Measurements from ENCODE around the gene CDH22.

The CDH22 gene

DNA sequence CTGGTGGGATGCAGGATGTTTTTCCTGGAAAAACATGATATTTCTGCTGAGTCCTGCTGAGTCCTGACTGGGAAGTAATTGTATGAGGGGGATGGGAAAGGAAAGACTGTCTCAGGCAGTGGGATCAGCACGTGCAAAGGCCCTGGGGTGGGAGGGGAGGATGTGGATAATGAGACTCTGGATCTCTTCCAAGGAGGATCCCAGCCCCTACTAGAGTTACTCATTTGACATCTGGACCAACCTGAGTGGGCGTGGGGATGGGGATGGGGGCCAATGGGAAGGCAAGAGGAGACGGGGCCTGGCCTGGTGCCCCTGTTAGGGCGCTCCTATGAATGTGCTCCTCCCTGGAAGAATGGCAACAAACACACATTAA is 117.1 kb downstream of the CDH22 start:
- no peak for TF ChIP-seq EZH2phosphoT487 (IDR thresholded peaks at IDR 0.05; ENCODE audit: low read depth)
- TF ChIP-seq, protein P1, sequence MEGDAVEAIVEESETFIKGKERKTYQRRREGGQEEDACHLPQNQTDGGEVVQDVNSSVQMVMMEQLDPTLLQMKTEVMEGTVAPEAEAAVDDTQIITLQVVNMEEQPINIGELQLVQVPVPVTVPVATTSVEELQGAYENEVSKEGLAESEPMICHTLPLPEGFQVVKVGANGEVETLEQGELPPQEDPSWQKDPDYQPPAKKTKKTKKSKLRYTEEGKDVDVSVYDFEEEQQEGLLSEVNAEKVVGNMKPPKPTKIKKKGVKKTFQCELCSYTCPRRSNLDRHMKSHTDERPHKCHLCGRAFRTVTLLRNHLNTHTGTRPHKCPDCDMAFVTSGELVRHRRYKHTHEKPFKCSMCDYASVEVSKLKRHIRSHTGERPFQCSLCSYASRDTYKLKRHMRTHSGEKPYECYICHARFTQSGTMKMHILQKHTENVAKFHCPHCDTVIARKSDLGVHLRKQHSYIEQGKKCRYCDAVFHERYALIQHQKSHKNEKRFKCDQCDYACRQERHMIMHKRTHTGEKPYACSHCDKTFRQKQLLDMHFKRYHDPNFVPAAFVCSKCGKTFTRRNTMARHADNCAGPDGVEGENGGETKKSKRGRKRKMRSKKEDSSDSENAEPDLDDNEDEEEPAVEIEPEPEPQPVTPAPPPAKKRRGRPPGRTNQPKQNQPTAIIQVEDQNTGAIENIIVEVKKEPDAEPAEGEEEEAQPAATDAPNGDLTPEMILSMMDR (IDR thresholded peaks at IDR 0.05; ENCODE audit: low read depth, low read length) = no peak
- no peak overlapping the region for H2AFZ ChIP-seq (ENCODE audit: low read depth, low read length)
- H3K36me3 ChIP-seq (replicated peaks; ENCODE audit: low read depth, low read length) = no peaks in the 10 kb centered on the region
- peak overlapping the region; percentile 6; the same call in 1 of the 2 replicates for H3K9ac ChIP-seq (ENCODE audit: low read length)
- H3K9me3 ChIP-seq (ENCODE audit: insufficient read depth, low read length) = no peaks in the 10 kb centered on the region
- no peak overlapping the region for H3K27ac ChIP-seq (ENCODE audit: low read length)
- H3K4me2 ChIP-seq (ENCODE audit: low read length) = peak overlapping the region; percentile 58; the same call in 1 of the 2 replicates
- H3K4me1 ChIP-seq (ENCODE audit: low read length) = peaks cover 42% of the 10 kb centered on the region
- H3K27me3 ChIP-seq (ENCODE audit: low read depth, low read length) = no peaks in the 10 kb centered on the region
- no peak overlapping the region for H3K4me3 ChIP-seq (ENCODE audit: low read length)
- H3K79me2 ChIP-seq (ENCODE audit: low read length) = no peaks in the 10 kb centered on the region
- H4K20me1 ChIP-seq (ENCODE audit: insufficient read depth, low read length) = no peaks in the 10 kb centered on the region

DNA sequence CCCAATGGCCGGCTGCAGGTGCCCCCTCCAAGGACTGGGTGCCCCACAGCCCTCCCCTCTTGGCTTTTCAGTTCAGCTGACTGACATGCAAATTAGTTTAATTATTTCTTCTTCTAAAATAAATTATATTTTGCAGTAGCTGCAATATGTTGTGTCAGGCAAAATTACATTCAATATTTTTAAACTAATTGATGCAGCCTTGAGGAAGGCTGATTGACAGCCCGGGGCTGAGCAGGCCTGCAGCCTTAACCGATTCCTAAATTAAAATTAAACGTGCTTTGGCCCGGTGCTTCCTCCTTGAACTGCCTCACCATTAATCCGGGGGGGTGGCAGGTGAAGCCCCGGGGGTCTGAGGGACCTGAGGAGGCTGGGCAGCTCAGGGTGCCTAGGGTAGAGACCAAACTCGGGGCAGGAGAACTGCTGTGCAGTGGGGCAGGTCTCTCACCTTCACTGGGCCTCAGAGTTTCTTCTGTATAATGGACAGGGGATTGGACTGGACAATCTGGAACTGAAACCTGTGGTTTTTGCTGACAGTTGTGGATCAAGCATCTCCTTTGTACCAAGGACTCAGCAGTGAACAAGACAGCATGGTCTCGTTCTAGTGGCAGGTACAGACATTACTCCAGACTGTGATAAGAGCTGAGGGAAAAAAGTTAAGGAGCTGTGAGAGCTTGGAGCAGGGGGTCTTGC is 117.7 kb downstream of the CDH22 start:
- Histone ChIP-seq H3K4me1 (ENCODE audit: low read length) (peaks cover 42% of the 10 kb centered on the region), H4K20me1 (ENCODE audit: insufficient read depth, low read length) (no peaks in the 10 kb centered on the region), H3K27me3 (ENCODE audit: low read depth, low read length) (no peaks in the 10 kb centered on the region), H3K9me3 (ENCODE audit: insufficient read depth, low read length) (no peaks in the 10 kb centered on the region), H3K36me3 (replicated peaks; ENCODE audit: low read depth, low read length) (no peaks in the 10 kb centered on the region), H3K9ac (ENCODE audit: low read length) (peak overlapping the region; percentile 6; the same call in 1 of the 2 replicates), H2AFZ (ENCODE audit: low read depth, low read length) (peak overlapping the region; percentile 37), H3K79me2 (ENCODE audit: low read length) (no peaks in the 10 kb centered on the region), H3K4me2 (ENCODE audit: low read length) (peak overlapping the region; percentile 58), H3K4me3 (ENCODE audit: low read length) (peak overlapping the region; percentile 50; the same call in 1 of the 2 replicates), H3K27ac (ENCODE audit: low read length) (no peak overlapping the region)
- TF ChIP-seq EZH2phosphoT487 (IDR thresholded peaks at IDR 0.05; ENCODE audit: low read depth) = no peak
- TF ChIP-seq, protein P1 (IDR thresholded peaks at IDR 0.05; ENCODE audit: low read depth, low read length) = no peak

DNA sequence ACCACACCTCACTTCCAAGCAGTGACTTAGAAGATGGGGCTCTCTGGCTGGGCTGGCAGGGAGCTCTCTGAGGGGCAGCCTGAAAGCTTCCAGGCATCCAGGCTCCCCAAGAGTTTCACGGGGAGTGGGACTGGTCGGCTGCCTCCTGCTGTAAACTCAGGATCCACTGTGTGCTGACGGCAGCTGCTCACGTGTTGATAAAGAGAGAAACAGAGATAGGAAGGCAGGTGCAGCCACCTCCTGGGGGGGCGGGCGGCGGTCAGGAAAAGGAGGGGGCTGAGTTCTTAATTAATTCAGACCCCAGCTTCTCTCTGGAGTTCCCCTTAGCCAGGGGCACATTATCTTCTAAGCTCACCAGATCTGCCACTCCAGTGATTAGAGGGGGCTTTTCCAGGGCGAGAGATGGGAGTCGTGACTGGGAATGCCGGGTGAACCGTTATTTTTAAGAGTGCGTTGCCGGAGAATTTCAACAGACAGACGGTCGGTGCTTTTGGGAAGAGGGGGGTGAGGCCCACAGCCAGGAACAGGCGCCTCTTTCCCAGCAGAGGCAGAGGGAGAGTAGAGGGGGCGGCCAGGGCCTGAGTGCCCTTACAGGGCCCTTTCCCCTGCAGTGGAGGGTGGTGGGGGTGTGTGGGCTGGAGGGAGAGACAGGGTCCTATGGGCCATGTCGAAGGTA is 119.3 kb downstream of the CDH22 start:
- H3K27ac ChIP-seq (ENCODE audit: low read length) = no peak overlapping the region
- H3K79me2 ChIP-seq (ENCODE audit: low read length) = no peaks in the 10 kb centered on the region
- peak overlapping the region; percentile 49 for H2AFZ ChIP-seq (ENCODE audit: low read depth, low read length)
- H3K4me3 ChIP-seq (ENCODE audit: low read length) = peak overlapping the region; percentile 50
- H4K20me1 ChIP-seq (ENCODE audit: insufficient read depth, low read length) = no peaks in the 10 kb centered on the region
- H3K27me3 ChIP-seq (ENCODE audit: low read depth, low read length) = no peaks in the 10 kb centered on the region
- no peaks in the 10 kb centered on the region for H3K36me3 ChIP-seq (replicated peaks; ENCODE audit: low read depth, low read length)
- peaks cover 42% of the 10 kb centered on the region for H3K4me1 ChIP-seq (ENCODE audit: low read length)
- peak overlapping the region; percentile 58 for H3K4me2 ChIP-seq (ENCODE audit: low read length)
- H3K9ac ChIP-seq (ENCODE audit: low read length) = peak overlapping the region; percentile 29; the same call in 1 of the 2 replicates
- TF ChIP-seq, protein P1 (IDR thresholded peaks at IDR 0.05; ENCODE audit: low read depth, low read length) = no peak
- TF ChIP-seq EZH2phosphoT487 (IDR thresholded peaks at IDR 0.05; ENCODE audit: low read depth) = no peak
- H3K9me3 ChIP-seq (ENCODE audit: insufficient read depth, low read length) = no peaks in the 10 kb centered on the region

DNA sequence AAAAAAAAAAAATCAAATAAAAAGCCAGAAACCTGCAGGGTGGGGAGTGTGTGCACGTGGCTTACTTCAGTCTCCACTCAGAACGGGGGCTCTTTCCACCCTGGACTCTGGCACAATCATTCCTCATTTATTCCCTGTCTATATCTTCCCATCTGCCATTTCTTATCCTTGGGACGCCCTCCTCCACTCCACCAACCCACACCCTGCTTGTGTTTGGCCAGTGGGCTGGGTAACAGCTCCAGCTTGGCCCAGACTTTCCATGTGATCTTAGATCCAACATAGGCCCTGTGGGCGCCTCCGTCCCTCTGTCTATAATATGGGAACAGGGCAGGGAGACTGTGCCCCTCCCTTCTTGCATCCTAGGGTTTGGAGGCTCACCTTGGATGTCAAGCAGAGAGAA is 122.1 kb downstream of the CDH22 start:
- peaks cover 29% of the 10 kb centered on the region for H3K4me1 ChIP-seq (ENCODE audit: low read length)
- TF ChIP-seq EZH2phosphoT487 (IDR thresholded peaks at IDR 0.05; ENCODE audit: low read depth) = no peak
- TF ChIP-seq, protein P1 (IDR thresholded peaks at IDR 0.05; ENCODE audit: low read depth, low read length) = no peak
- peaks cover 12% of the 10 kb centered on the region for H3K27me3 ChIP-seq (ENCODE audit: low read depth, low read length)
- no peaks in the 10 kb centered on the region for H3K79me2 ChIP-seq (ENCODE audit: low read length)
- H3K4me3 ChIP-seq (ENCODE audit: low read length) = no peak overlapping the region
- no peak overlapping the region for H3K27ac ChIP-seq (ENCODE audit: low read length)
- no peaks in the 10 kb centered on the region for H3K9me3 ChIP-seq (ENCODE audit: insufficient read depth, low read length)
- no peaks in the 10 kb centered on the region for H3K36me3 ChIP-seq (replicated peaks; ENCODE audit: low read depth, low read length)
- no peak overlapping the region for H3K4me2 ChIP-seq (ENCODE audit: low read length)
- H2AFZ ChIP-seq (ENCODE audit: low read depth, low read length) = no peak overlapping the region
- no peaks in the 10 kb centered on the region for H4K20me1 ChIP-seq (ENCODE audit: insufficient read depth, low read length)
- no peak overlapping the region for H3K9ac ChIP-seq (ENCODE audit: low read length)
